Activated naive CD4-positive, alpha-beta T cell (primary cell): ENCODE data around the gene RGL2.
"Not testable (repeated sequence)": the region's sequence is repeated elsewhere in the genome, so short reads cannot be mapped to it uniquely, and the experiment has no call there.

Experiments used
- DNase-seq, 4 experiments: peaks; one replicate each; lab custom pipeline; 2025; lab: John Stamatoyannopoulos, UW

RGL2 gene

DNA sequence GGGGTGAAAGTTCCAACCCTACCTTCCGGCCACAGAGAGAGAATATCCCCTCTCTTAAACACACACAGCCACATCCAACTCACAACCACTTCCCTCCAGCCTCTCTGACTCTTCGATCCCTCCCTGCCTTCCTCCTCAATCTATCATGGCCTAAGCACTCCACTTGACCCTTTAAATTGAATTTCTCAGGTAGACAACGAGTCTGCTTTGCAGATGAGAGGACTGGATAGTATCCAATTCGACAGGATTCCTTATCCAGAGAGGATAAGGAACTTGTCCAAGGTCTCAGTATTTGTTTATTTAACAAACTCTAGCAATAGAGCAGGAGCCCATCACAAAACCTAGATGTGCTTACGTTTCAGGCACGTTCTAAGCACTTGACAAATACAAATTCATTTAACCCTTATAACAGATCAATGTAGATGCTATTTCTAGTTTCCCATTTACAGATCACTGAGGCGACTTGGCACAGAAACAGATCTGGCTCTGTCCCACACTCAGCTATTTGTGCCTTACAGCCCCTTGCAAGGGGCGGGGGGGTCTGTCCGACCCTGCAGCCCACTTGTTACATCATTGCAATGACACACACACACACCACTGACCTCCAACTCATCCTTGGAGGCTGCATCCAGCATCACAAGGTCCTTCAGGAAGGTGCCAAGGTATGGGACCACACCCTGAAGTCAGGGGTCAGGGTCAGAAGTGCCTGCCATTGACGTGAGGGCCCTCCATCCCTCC lies 4.5 kb downstream of the RGL2 start:
- DNase-seq: no peak

DNA sequence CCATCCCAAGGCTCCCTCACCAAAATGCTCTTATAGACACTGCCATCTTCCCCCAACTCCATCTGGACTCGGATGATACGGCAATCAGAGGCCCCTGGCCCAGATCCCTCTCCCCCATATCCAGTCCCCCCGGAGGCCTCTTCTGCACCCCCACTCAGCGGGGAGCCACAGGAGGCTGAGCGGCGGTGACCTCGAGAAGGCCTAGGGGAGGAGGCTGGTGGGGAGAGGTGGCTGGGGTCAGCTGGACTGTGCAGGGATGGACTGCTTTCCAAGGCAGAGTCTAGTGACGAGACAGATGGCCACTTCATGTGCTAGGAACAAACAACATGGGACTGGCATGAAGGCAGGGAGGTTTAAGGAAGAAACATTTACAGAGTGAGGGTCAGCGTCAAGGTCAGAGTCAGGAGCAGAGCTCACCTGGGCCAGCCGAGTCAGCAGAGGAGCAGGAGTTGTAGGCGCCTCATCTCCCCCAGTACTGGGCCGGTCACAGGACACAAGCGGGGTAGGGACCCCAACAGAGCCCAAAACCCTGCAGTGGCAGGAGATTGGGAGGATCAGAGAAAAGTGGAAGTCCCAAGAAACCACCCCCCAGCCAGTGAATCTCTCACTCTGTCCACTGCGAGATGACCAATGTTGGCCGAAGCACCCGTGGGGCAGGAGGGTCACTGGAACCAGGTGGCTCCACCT lies 5.6 kb downstream of the RGL2 start:
- no peak for DNase-seq

DNA sequence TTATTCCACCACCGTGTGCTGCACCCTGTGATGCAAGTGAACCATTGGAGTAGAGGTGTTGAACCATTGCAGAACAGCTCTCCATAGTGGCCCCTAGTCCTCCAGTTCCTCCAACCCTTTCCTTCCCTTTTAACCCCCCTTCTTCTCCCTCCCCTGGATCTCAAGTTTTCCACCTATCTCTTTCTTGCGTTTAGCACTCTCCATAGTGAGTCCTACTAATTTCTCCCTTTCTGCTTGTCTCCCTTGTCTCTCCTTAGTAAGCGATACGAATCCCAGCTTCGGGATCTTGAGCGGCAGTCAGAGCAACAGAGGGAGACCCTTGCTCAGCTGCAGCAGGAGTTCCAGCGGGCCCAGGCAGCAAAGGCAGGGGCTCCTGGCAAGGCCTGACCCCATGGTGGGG lies 8.3 kb downstream of the RGL2 start:
- DNase-seq: no peak

DNA sequence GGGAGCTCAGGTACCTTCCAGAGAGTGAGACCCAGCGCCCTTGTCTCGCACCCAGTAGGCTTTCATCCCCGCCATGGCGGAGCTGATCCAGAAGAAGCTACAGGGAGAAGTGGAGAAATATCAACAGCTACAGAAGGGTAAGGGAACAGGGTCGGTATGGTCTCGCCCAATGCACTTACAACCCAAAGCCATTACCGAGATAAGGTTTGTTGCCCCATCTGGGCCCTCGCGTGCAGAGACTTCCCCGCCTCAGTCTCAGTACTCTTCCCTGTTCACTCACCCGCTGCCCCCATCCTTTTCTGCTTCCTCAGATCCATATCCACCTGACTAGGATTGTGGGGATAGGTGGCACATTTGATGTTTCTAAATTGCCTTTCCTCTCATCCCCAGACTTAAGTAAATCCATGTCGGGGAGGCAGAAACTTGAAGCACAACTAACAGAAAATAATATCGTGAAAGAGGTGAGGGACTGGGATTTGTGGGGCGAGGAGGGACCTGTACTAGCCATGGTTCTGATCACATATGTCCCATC lies 8.9 kb downstream of the RGL2 start:
- no peak for DNase-seq

DNA sequence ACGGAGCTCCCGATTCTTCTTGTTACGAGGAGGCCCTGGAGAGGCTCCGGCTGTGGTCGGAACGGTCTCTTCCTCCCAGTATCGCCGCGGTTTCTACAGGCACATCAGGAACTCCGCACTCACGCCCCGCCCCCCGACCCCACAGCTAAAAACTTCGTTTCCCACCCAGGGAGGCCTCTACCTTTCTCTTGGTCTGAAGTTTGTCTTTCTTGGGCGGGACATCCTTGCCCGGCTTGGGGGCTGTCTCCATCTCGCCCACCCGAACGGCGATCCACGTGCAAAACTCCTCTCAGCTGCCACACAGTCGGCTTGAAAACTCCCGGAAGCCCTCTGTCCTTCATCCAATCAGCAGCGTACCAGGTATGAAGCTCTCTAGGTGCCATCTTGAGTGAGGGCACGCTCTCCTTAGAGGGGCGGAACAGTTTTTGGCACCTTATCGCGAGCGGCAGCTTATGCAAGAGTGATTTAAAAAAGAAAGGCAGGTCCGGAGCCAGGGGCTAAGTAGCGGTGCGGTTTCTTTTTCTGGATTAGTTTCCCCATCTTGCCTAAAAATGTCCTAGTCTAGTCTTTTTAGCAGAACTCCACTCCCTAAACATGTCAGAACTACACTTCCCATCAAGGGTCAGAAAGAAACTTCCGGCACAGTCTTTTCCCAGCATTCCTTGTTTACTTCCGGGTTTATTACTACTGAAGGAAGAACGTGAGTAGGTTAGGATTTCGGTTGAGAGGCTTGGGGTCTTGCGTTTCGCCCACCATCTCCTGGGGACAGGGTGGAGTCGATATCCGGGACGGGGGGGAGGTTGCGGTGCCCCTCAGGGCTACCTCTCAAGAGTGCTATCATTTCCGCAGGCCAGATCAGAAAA lies 9.6 kb downstream of the RGL2 start, which contains the start of the genes PFDN6 and WDR46:
TSS of gene PFDN6 (plus strand) at position 681 of the 863 bp plus-strand sequence. CDS start 256 bp downstream, outside the sequence.
TSS of gene WDR46 (minus strand) at position 319 of the 863 bp plus-strand sequence. CDS start at position 250, 69 bp downstream.
- DNase-seq: peak; percentile 32 to 61 (median 55)

DNA sequence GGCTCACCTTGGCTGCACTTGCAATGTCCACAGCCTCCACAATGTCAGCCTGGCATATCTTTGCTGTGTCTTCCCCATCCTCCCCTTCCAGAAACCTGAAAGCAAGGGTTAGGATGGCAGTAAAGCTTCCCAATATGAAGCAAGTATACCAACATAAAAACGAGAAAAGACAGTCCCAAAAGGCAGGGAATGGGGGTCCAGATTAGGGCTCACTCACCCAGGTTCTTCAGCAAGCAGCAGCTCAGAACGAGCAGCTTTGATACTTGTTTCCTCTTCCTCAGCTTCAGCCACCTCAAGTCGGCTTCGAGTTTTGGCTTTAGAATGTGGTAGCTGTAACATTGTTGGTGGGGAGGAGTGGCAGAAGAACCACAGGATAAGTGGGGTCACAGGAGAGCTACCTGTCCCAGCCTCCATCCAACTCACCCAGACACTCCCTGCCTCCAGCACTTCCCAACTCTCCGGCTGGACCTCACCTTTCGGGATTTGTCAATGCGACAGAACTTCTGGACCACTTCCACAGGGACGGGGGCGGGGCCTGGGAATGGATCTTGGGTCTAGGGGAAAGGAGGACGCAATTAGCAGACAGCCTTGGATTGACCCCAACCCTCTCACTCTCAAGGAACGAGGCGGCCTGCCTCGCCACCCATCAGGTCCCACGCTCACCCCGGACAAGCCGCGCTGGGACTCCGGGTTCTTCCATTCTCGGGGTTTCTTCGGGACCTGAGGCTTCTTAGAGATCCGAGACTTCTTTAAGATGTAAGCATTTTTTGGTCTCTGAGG lies 10.4 kb downstream of the RGL2 start:
- DNase-seq: no peak

DNA sequence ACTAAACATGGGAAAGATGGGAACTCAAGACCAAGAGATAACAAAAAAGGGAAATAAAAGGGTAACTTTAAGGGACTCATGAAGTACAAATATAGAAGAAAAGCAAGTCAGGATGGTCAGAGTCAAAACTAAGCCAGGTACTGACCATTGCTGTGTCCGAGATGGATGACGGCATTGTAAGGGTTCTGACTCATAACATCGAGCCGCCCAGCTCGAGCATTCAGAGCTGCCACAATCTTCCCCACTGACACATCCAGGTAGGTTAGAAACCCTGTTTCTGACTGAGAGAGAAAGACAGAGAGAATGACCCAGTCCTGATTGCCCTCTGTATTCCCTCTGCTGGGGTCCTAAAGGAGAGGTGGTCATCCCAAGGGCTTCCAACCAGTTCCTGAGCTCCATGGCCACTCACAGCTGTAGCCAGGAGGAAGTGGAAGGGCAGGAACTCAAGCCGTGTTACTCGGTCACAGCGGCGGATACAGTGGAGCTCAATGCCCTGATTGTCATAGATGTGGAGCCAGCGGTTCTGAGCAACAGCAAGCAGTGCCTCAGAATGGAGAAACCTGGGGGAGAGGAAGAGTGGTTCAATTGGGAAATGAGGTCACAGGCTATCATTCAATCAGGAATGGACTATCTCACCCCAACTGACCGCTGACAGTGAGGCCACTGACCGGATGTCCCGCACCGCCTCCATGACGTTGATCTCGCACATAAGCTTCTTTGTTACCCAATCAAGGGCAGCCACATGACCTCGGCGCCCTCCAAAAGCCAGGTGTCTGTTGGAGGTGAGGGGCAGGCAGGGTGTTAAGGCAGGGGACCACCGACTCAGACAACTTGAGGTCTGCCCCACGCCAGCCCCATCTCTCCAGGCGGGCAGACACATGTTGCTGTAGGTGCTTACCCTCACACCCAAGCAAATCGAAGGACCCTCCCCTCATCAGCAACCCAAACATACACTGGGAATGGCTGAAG lies 11.5 kb downstream of the RGL2 start:
- DNase-seq: no peak

DNA sequence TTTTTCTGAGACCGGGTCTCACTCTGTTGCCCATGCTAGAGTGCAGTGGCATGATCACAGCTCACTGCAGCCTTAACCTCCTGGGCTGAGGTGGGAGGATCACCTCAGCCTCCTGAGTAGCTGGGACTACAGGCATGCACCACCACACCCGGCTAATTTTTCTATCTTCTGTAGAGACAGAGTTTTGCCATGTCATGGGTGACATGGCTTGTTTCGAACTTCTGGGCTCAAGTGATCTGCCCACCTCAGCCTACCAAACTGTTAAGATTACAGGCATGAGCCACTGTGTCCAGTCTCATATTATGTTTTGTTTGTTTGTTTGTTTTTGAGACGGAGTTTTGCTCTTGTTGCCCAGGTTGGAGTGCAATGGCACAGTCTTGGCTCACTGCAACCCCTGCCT lies 13.5 kb downstream of the RGL2 start:
- DNase-seq: not testable (repeated sequence)

DNA sequence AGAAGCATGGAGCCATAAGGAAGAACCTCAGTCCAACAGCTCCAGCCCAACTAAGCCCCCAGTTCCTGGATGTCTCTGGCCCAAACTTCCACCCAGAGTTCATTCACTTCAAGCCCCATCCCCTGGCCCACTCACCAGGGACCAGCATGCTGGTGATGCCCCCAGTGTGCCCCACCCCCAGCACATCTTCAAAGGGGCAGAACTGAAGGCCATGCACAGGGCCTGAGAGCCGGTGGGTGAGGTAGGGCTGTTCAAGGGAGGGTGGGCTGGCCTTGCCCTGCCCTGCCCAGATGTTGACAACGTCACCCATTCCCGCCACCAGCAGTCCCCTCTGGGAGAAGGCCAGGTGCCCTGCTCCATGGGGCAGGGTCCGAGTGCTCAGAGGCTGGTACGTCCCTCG lies 18.2 kb downstream of the RGL2 start:
- DNase-seq: no peak

DNA sequence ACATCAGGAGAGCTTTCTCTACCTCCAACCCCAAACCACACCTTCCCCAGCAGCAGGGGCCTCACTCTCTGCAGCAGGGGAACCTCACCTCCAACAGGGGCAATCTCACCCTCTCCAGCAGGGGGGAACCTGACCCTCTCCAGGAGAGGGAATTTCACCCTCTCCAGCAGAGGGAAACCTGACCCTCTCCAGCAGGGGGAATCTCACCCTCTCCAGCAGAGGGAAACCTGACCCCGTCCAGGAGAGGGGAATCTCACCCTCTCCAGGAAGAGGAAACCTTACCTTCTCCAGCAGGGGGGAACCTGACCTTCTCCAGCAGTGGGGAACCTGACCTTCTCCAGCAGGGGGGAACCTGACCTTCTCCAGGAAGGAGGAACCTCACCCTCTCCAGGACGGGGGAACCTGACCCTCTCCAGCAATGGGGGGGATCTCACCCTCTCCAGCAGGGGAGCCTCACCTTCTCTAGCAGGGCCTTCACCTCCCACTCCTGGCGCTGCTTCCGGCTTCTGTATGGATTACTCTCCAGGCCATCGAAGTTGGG lies 18.7 kb downstream of the RGL2 start:
- DNase-seq: no peak

DNA sequence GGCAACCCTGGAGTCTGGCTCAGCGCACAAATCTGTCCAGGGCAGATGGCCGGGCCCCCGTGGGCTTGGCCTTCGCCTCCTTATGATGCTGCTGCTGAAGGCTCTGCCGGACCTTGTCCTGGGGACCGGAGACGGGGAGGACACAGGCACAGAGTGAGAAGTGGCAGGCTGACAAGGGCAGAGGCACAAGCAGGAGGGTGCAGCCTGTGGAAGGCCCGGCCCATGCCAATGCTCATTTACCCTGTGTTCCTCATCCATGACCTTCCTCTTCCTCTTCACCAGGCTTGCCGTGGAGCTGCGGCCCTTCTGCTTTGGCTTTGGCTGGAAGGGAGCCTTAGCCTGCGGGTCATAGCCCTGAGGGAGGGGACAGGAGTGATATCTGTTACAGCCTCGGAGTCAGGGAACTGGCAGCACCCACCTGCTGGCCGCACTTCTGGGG lies 19.5 kb downstream of the RGL2 start:
- DNase-seq: no peak

DNA sequence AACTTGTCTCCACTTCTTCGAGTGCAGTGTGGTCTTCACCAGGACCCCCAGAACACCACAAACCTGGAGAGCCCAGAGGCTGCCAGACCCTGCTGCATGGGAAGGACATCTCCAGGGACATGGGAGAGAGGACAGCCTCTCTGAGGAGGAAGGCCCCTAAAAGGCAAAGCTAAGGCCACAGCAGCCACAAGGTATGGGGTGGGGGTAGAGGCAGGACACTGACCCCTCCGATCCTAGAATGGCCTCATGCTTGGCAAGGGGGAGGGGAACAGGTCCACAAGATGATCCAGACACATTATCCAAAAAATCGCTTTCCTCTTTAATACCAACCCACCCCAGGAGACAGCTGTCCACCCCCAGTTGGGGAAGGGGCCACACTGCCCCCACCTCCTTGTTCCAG lies 19.9 kb downstream of the RGL2 start:
- no peak for DNase-seq

DNA sequence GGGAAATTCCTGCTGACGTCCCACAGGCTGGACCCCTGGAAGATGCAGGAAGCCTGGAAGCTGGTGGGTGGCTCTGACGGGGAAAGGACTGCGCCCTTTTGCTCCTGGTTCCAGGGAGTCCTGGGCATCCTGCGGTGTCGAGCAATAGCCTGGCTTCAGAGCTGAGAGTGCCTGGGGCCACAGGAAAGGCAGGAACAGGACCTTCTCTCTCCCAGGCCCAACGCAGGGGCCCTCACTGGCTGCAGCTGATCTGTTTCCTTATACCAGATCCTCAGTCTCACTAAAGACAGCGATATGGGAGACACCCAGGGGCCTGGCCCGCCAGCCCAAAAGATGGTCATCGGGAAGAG lies 20.4 kb downstream of the RGL2 start:
- DNase-seq: no peak

DNA sequence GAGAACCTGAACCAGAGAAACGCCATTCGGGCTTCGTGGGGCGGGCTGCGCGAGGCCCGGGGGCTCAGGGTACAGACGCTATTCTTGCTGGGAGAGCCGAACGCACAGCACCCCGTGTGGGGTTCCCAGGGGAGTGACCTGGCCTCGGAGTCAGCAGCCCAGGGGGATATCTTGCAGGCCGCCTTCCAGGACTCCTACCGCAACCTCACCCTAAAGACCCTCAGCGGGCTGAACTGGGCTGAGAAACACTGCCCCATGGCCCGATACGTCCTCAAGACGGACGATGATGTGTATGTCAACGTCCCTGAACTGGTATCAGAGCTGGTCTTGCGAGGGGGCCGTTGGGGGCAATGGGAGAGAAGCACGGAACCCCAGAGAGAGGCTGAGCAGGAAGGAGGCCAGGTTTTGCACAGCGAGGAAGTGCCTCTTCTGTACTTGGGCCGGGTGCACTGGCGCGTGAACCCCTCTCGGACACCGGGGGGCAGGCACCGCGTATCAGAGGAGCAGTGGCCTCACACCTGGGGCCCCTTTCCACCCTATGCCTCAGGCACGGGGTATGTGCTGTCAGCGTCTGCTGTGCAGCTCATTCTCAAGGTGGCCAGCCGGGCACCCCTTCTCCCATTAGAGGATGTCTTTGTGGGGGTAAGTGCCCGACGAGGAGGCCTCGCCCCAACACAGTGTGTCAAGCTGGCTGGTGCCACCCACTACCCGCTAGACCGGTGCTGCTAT lies 20.9 kb downstream of the RGL2 start:
- DNase-seq: no peak

DNA sequence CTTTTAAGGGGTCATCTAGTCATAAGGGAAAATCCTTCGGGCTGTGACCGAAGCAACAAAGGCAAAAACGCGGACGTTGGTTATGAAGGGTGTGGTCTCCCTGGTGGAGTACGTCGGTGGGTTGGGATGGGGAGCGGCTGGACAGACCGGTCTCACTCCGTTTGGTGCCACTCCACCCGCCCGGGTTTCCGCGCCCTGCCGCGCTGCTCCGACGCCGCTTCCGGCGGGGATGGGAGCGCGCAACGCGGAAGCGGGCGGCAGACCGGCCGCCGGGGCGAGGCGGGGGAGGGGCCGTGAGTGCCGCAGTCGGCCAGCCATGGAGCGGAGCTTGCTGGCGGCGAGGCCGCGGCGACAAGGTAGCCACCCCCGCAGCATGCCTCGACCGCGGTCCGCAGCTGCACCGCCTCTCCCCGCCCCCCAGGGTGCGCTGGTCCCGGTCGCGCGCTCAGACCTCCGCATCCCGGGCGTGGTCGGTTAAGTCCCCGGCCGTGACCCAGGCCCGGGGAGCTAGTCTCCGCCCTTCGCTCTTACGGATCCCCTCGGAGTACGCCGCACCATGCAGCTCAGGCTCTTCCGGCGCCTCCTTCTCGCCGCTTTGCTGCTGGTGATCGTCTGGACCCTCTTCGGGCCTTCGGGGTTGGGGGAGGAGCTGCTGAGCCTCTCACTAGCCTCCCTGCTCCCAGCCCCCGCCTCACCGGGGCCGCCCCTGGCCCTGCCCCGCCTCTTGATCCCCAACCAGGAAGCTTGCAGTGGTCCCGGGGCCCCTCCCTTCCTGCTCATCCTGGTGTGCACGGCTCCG lies 21.7 kb downstream of the RGL2 start, which contains the start of gene B3GALT4:
TSS of gene B3GALT4 (plus strand) at position 260 of the 799 bp plus-strand sequence. CDS start at position 557, 297 bp downstream.
- peak; percentile 45 to 65 (median 57) for DNase-seq

DNA sequence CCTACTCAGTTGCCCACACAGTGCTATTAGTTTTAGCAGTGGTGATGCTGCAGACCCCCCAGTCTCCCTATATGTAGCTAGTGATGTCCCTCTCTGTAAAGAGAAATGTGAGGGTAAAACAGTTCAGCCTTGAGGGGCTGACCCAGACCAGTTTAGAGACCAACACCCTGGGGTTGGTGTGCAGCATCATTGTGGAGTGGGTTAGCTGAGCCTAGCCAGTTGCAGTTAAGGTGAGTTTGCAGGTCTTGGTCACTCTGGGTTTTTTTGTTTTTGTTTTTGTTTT lies 22.2 kb downstream of the RGL2 start:
- DNase-seq: no peak

DNA sequence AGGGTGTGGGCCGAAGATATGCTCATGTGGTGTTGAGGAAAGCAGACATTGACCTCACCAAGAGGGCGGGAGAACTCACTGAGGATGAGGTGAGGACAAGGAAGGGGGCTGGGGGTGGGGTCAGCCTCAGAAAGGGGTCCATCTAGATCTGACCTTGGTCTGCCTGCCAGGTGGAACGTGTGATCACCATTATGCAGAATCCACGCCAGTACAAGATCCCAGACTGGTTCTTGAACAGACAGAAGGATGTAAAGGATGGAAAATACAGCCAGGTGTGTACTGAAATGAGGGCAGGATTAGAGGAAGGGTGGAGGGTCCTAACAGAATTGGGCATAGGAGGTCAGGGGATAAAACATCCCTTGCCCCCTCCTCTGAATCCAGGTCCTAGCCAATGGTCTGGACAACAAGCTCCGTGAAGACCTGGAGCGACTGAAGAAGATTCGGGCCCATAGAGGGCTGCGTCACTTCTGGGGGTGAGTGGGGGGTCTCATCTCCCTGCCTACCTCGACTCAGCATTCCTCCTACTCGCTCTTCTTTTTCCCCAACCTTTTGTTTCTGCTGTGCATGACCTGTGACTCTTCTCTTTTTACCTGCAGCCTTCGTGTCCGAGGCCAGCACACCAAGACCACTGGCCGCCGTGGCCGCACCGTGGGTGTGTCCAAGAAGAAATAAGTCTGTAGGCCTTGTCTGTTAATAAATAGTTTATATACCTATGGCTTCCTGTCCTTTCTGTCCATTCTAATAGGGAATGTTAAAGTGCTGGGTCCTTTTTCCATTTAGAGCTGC lies 22.8 kb downstream of the RGL2 start:
- not testable (repeated sequence) for DNase-seq
